GM12878 (cell line): ENCODE data around the gene FADS3. TPM values are rescaled to one million over a fixed set of nuclear protein-coding genes. Genes with fewer than 3 reads are reported as not detected.

Experiments
- ATAC-seq: fragments of 200-7000 bp; cut with Tn5 transposase; 3 replicates; pipeline ENCODE4 v1.9.1; 2020; ENCODE audit warnings: mild to moderate bottlenecking, moderate library complexity
- BruUV-seq: library from RNA; stranded (reverse); fragments of 400-500 nt; replicated peaks from 2 replicates; lab custom pipeline; 2021; lab: Mats Ljungman, UMichigan
- CTCF ChIA-PET: fragments of 300-600 bp; sonication (Branson Sonifier 250); formaldehyde crosslinking; extraction: SDS; loops from one replicate; lab custom pipeline; 2021; ENCODE audit warnings: inconsistent platforms; lab: Yijun Ruan, JAX
- POLR2A ChIA-PET: fragments of 350-600 bp; formaldehyde crosslinking; extraction: SDS; loops from one replicate; lab custom pipeline; 2021; ENCODE audit warnings: inconsistent platforms; lab: Charles Lee
- RAD21 ChIA-PET: fragments of 300-600 bp; sonication (Branson Sonifier 250); formaldehyde crosslinking; loops from one replicate; lab custom pipeline; 2023; ENCODE audit warnings: antibody characterized with exemption; ENCODE audit not compliant: unreplicated experiment; lab: Charles Lee
- SMC1A ChIA-PET: fragments of 300-600 bp; sonication (Branson Sonifier 250); formaldehyde crosslinking; loops from one replicate; lab custom pipeline; 2023; ENCODE audit not compliant: unreplicated experiment, uncharacterized antibody; lab: Charles Lee
- DNase-seq: peaks from one replicate; pipeline ENCODE4 v3.0.0-alpha.2; 2011; ENCODE audit warnings: low read depth, low spot score
- FAIRE-seq: peaks from 3 replicates; lab custom pipeline; 2011; peaks lifted over from hg19 to GRCh38; lab: Jason Lieb, UNC
- H2AFZ ChIP-seq: 2 replicates; pipeline ENCODE4 v1.6.0; 2011; ENCODE audit warnings: low read depth, low read length, control low read depth; ENCODE audit not compliant: control insufficient read depth
- H3K27ac ChIP-seq: 2 replicates; pipeline ENCODE4 v1.5.1; 2011; ENCODE audit warnings: control low read depth; ENCODE audit not compliant: control insufficient read depth, insufficient read depth
- H3K27me3 ChIP-seq, 2 experiments: replicated peaks in 1 of 2; 2 replicates each; pipeline versions ENCODE4 v1.6.0 to v1.6.1; 2011; ENCODE audit warnings: low read length in 1 of 2; ENCODE audit not compliant: control insufficient read depth in 2 of 2, insufficient read depth in 2 of 2
- H3K36me3 ChIP-seq, 2 experiments: 2 replicates each; pipeline ENCODE4 v1.5.1; 2011; ENCODE audit warnings: low read length in 1 of 2; ENCODE audit not compliant: control insufficient read depth in 2 of 2, insufficient read depth in 2 of 2
- H3K4me1 ChIP-seq: 2 replicates; pipeline ENCODE4 v1.6.1; 2011; ENCODE audit warnings: mild to moderate bottlenecking, low read length, moderate library complexity, mixed read lengths; ENCODE audit not compliant: control insufficient read depth, insufficient read depth
- H3K4me2 ChIP-seq: 2 replicates; pipeline ENCODE4 v1.6.0; 2011; ENCODE audit warnings: control low read depth; ENCODE audit not compliant: control insufficient read depth, insufficient read depth
- H3K4me3 ChIP-seq: fragments of 200-600 bp; sonication (generic); 2 replicates; pipeline ENCODE4 v1.5.1; 2016
- H3K79me2 ChIP-seq: 2 replicates; pipeline ENCODE4 v1.6.0; 2011; ENCODE audit warnings: low read length; ENCODE audit not compliant: control insufficient read depth, insufficient read depth
- H3K9ac ChIP-seq: 2 replicates; pipeline ENCODE4 v1.8.0; 2011; ENCODE audit warnings: low read length, control low read depth, mixed read lengths; ENCODE audit not compliant: control insufficient read depth, insufficient read depth
- H3K9me3 ChIP-seq: replicated peaks from 3 replicates; pipeline ENCODE4 v1.5.1; 2011; ENCODE audit warnings: mild to moderate bottlenecking, low read length; ENCODE audit not compliant: control insufficient read depth, insufficient read depth
- H4K20me1 ChIP-seq: 2 replicates; pipeline ENCODE4 v1.6.0; 2011; ENCODE audit not compliant: control insufficient read depth, insufficient read depth
- BACH1 ChIP-seq: fragments of 450-650 bp; IDR thresholded peaks from 2 replicates; pipeline ENCODE4 v1.6.1; 2017; ENCODE audit warnings: mild to moderate bottlenecking, borderline replicate concordance
- NFXL1 ChIP-seq: fragments of 450-650 bp; IDR thresholded peaks from 2 replicates; pipeline ENCODE4 v1.6.1; 2017; ENCODE audit warnings: antibody characterized with exemption, mild to moderate bottlenecking, borderline replicate concordance
- POLR2A ChIP-seq: IDR thresholded peaks from 2 replicates; pipeline ENCODE4 v1.6.1; 2011; ENCODE audit warnings: low read depth, mild to moderate bottlenecking, low read length
- SMAD1 ChIP-seq: fragments of 450-650 bp; IDR thresholded peaks from 2 replicates; pipeline ENCODE4 v1.6.1; 2018; ENCODE audit warnings: mild to moderate bottlenecking, low read depth; ENCODE audit not compliant: partially characterized antibody
- WGBS: methylation state at CpG from one replicate; pipeline ENCODE4 v1.1.6; 2016; ENCODE audit warnings: low lambda C conversion rate; ENCODE audit not compliant: insufficient replicate concordance, insufficient coverage; ENCODE audit errors: missing lambda C conversion rate; 5-methylcytosine and 5-hydroxymethylcytosine counted together
- in situ Hi-C: fragments of 300-500 bp; cut with MboI; formaldehyde crosslinking; loops from 9 replicates; pipeline ENCODE4 v1.14.3; 2018; ENCODE audit warnings: mixed read lengths
- intact Hi-C: fragments of 100-400 bp; cut with micrococcal nuclease; formaldehyde crosslinking; loops from one replicate; pipeline ENCODE4 v1.14.2; 2022; ENCODE audit not compliant: unreplicated experiment
- polyA plus RNA-seq, 11 experiments: library from polyadenylated mRNA; depleted of rRNA in 4 of 11; unstranded in 6 of 11; stranded (reverse) in 5 of 11; fragments of >200 nt; fragmentation: Nextera tagmentation in 4 of 11; fragmentation: Illumina TruSeq in 1 of 11; extraction: Ambion mirVana in 4 of 11; extraction: Trizol in 1 of 11; gene quantifications; 1 replicate in 1 of 11; 2 replicates in 10 of 11; pipeline versions ENCODE4 v1.2.1 to v1.2.3, GENCODE V29; 2011 to 2016; ENCODE audit warnings: inconsistent platforms in 2 of 11, missing spikeins in 2 of 11, low read depth in 1 of 11
- total RNA-seq, 4 experiments: library from RNA; depleted of rRNA in 3 of 4; stranded (reverse); fragments of >200 nt in 3 of 4; fragmentation: Illumina TruSeq in 1 of 4; extraction: Trizol in 1 of 4; gene quantifications; 2 replicates each; pipeline versions ENCODE4 v1.2.1 to v1.2.3, GENCODE V29; 2013 to 2021
- TF ChIP-seq, protein P1 (sequence below): IDR thresholded peaks from 2 replicates; pipeline ENCODE4 v1.6.1; 2012; ENCODE audit warnings: low read length, inconsistent platforms
- TF ChIP-seq, protein P2 (sequence below): fragments of 450-650 bp; conservative IDR thresholded peaks from 2 replicates; pipeline ENCODE4 v1.6.1; 2017; ENCODE audit warnings: mild to moderate bottlenecking, moderate library complexity
- TF ChIP-seq, protein P3 (sequence below): fragments of 450-650 bp; formaldehyde crosslinking; IDR thresholded peaks from 2 replicates; pipeline ENCODE4 v1.5.0; 2022; ENCODE audit warnings: mild to moderate bottlenecking, missing genetic modification characterization

Gene FADS3
- total and polyA plus RNA-seq, 10 of the 15 experiments (the other 5 are each of a cell fraction or from before 2014, with no cell fraction given), result 0.23 to 8.1 (median 4.2) TPM

DNA sequence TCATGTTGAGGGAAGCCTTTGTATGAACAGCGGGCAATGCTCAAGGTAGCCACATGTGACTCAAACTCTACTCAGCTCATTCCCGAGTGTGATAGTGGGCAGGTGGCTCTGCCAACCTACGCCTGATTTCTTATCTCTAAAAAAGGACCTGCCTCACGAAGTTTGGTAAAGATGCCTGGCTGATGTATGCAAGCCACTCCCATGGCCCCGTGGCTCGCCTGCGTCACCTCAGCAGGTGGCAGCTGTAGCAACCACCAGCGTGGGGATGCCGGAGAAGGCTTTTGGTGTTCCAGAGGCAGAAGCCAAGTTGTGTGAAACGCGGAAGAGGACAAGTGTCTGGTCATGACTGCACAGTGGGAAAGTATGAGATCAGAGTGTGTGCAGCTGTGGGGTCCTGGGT, 57.9 kb downstream of the FADS3 start:
- Histone ChIP-seq H3K79me2 (peaks cover 86% of the 10 kb centered on the region), H3K9ac (no peak overlapping the region; the same call in 1 of the 2 replicates), H3K36me3 (peaks cover 5 to 17% of the 10 kb centered on the region in 2 experiments), H3K9me3 (no peaks in the 10 kb centered on the region), H3K27ac (peak overlapping the region; percentile 95), H3K27me3 (no peaks in the 10 kb centered on the region), H2AFZ (no peak overlapping the region), H3K4me3 (no peak overlapping the region), H4K20me1 (no peaks in the 10 kb centered on the region), H3K4me1 (peaks cover 36% of the 10 kb centered on the region), H3K4me2 (peak overlapping the region; percentile 87)
- ChIA-PET CTCF (interaction anchor here (1.2 to 2.4 kb wide), 7 partner anchors 15 to 275 kb away, joined by 3 to 23 read pairs (median 5); partner anchors contain the start of gene FADS1), RAD21 (interaction anchor here (1.4 to 2.4 kb wide), 2 partner anchors 35 to 40 kb away, joined by 3 to 14 read pairs; partner anchors contain the start of gene FEN1), SMC1A (interaction anchor here (1.1 to 2.3 kb wide), 4 partner anchors 18 to 37 kb away, joined by 3 to 18 read pairs (median 4); no protein-coding TSS in a partner anchor), POLR2A (interaction anchor here (1.4 to 4.8 kb wide), 5 partner anchors 13 to 41 kb away, joined by 4 to 76 read pairs (median 9); partner anchors contain the start of genes FADS1, FEN1 and TMEM258)
- TF ChIP-seq POLR2A, result peak; percentile 10; the same call in 1 of the 2 replicates
- TF ChIP-seq, protein P1, sequence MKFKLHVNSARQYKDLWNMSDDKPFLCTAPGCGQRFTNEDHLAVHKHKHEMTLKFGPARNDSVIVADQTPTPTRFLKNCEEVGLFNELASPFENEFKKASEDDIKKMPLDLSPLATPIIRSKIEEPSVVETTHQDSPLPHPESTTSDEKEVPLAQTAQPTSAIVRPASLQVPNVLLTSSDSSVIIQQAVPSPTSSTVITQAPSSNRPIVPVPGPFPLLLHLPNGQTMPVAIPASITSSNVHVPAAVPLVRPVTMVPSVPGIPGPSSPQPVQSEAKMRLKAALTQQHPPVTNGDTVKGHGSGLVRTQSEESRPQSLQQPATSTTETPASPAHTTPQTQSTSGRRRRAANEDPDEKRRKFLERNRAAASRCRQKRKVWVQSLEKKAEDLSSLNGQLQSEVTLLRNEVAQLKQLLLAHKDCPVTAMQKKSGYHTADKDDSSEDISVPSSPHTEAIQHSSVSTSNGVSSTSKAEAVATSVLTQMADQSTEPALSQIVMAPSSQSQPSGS, result no peak
- BruUV-seq, result no TSS peak
- 97% methylated on average over 11 of the region's 11 CpGs for WGBS
- DNase-seq, result no peak
- intact Hi-C loops (no loop called here), in situ Hi-C loops (no loop called here)
- no peak for FAIRE-seq
- no peak for ATAC-seq

DNA sequence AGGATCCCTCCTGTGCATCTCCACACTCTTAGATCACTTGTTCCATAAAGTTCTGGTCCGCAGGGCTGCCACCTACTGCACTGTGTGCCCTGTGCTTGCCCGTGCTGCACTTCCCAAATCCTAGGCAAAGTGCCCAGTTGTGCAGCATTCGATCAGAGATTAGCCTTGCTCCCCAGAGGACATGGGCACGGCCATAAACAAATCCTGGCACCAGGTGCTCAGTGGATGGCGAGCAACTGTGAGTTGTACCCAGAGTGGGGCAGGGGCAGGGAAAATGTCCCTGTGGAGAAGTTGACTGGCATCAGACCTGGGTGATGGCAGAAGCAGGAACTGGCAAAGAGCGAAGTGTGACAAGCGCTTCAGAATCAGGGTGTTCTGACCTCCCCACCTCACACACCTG, 58.6 kb downstream of the FADS3 start:
- peak overlapping the region; percentile 51; the same call in 1 of the 2 replicates for H3K4me3 ChIP-seq
- no peak for FAIRE-seq
- intact Hi-C loops (no loop called here), in situ Hi-C loops (no loop called here)
- H3K36me3 ChIP-seq, result peaks cover 5 to 12% of the 10 kb centered on the region in 2 experiments
- 0 out of 2 replicates have a peak overlapping the region, but pooled peaks have one; percentile 23 for H3K27ac ChIP-seq
- BruUV-seq, result no TSS peak
- H3K9ac ChIP-seq, result no peak overlapping the region
- CTCF ChIA-PET, result interaction anchor here (0.6 to 2.4 kb wide), 7 partner anchors 18 to 278 kb away, joined by 4 to 23 read pairs (median 6); no protein-coding TSS in a partner anchor
- WGBS, result 48% methylated on average over 7 of the region's 7 CpGs
- no peaks in the 10 kb centered on the region for H4K20me1 ChIP-seq
- RAD21 ChIA-PET, result interaction anchor here (0.9 to 6.9 kb wide), 3 partner anchors 18 to 35 kb away, joined by 3 to 48 read pairs (median 14); no protein-coding TSS in a partner anchor
- DNase-seq, result no peak
- no peaks in the 10 kb centered on the region for H3K27me3 ChIP-seq
- POLR2A ChIA-PET, result interaction anchor here (1.4 to 6.9 kb wide), 4 partner anchors 12 to 25 kb away, joined by 4 to 167 read pairs (median 43); partner anchors contain the start of gene FADS1
- peaks cover 36% of the 10 kb centered on the region for H3K4me1 ChIP-seq
- peak overlapping the region; percentile 87 for H3K4me2 ChIP-seq
- H3K79me2 ChIP-seq, result peaks cover 92% of the 10 kb centered on the region
- no peak overlapping the region for H2AFZ ChIP-seq
- no peaks in the 10 kb centered on the region for H3K9me3 ChIP-seq
- SMC1A ChIA-PET, result interaction anchor here (1.1 to 6.2 kb wide), 3 partner anchors 16 to 38 kb away, joined by 4 to 67 read pairs (median 28); partner anchors contain the start of gene FADS1
- ATAC-seq, result no peak
- no peak for TF ChIP-seq BACH1
- TF ChIP-seq, protein P2, sequence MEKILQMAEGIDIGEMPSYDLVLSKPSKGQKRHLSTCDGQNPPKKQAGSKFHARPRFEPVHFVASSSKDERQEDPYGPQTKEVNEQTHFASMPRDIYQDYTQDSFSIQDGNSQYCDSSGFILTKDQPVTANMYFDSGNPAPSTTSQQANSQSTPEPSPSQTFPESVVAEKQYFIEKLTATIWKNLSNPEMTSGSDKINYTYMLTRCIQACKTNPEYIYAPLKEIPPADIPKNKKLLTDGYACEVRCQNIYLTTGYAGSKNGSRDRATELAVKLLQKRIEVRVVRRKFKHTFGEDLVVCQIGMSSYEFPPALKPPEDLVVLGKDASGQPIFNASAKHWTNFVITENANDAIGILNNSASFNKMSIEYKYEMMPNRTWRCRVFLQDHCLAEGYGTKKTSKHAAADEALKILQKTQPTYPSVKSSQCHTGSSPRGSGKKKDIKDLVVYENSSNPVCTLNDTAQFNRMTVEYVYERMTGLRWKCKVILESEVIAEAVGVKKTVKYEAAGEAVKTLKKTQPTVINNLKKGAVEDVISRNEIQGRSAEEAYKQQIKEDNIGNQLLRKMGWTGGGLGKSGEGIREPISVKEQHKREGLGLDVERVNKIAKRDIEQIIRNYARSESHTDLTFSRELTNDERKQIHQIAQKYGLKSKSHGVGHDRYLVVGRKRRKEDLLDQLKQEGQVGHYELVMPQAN, result no peak
- TF ChIP-seq, protein P3, sequence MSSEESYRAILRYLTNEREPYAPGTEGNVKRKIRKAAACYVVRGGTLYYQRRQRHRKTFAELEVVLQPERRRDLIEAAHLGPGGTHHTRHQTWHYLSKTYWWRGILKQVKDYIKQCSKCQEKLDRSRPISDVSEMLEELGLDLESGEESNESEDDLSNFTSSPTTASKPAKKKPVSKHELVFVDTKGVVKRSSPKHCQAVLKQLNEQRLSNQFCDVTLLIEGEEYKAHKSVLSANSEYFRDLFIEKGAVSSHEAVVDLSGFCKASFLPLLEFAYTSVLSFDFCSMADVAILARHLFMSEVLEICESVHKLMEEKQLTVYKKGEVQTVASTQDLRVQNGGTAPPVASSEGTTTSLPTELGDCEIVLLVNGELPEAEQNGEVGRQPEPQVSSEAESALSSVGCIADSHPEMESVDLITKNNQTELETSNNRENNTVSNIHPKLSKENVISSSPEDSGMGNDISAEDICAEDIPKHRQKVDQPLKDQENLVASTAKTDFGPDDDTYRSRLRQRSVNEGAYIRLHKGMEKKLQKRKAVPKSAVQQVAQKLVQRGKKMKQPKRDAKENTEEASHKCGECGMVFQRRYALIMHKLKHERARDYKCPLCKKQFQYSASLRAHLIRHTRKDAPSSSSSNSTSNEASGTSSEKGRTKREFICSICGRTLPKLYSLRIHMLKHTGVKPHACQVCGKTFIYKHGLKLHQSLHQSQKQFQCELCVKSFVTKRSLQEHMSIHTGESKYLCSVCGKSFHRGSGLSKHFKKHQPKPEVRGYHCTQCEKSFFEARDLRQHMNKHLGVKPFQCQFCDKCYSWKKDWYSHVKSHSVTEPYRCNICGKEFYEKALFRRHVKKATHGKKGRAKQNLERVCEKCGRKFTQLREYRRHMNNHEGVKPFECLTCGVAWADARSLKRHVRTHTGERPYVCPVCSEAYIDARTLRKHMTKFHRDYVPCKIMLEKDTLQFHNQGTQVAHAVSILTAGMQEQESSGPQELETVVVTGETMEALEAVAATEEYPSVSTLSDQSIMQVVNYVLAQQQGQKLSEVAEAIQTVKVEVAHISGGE (CRISPR knock-in tag), result no peak
- TF ChIP-seq NFXL1, result no peak
- no peak for TF ChIP-seq SMAD1
